MM.1S (cell line): ENCODE data around the gene NHLRC4.

Source experiments
- DNase-seq: peaks from one replicate; pipeline ENCODE4 v3.0.0-alpha.2; 2015
- H2AFZ ChIP-seq: fragments of 300-600 bp; sonication (generic); 2 replicates; pipeline ENCODE4 v1.6.0; 2016; ENCODE audit warnings: antibody characterized with exemption, low read length
- H3F3A ChIP-seq: fragments of 300-600 bp; sonication (generic); 2 replicates; pipeline ENCODE4 v1.6.1; 2016; ENCODE audit warnings: mild to moderate bottlenecking, antibody characterized with exemption, low read length, moderate library complexity, mixed read lengths; ENCODE audit not compliant: insufficient read depth
- H3K27ac ChIP-seq: fragments of 300-600 bp; sonication (generic); 2 replicates; pipeline ENCODE4 v1.5.1; 2016; ENCODE audit warnings: mild to moderate bottlenecking, low read length
- H3K27me3 ChIP-seq: fragments of 300-600 bp; sonication (generic); replicated peaks from 2 replicates; pipeline ENCODE4 v1.6.0; 2016; ENCODE audit warnings: low read length; ENCODE audit not compliant: insufficient read depth
- H3K36me3 ChIP-seq: fragments of 300-600 bp; sonication (generic); replicated peaks from 2 replicates; pipeline ENCODE4 v1.6.1; 2016; ENCODE audit warnings: mild to moderate bottlenecking, low read length, mixed read lengths; ENCODE audit not compliant: insufficient read depth
- H3K4me1 ChIP-seq: fragments of 300-600 bp; sonication (generic); 2 replicates; pipeline ENCODE4 v1.6.1; 2016; ENCODE audit warnings: low read length, mixed read lengths
- H3K4me2 ChIP-seq: fragments of 300-600 bp; sonication (generic); 2 replicates; pipeline ENCODE4 v1.6.0; 2016; ENCODE audit warnings: low read depth, low read length
- H3K4me3 ChIP-seq: fragments of 300-600 bp; sonication (generic); 2 replicates; pipeline ENCODE4 v1.5.1; 2016; ENCODE audit warnings: low read length, mixed read lengths
- H3K79me2 ChIP-seq: fragments of 300-600 bp; sonication (generic); 2 replicates; pipeline ENCODE4 v1.6.1; 2016; ENCODE audit warnings: mixed run types, low read length, mixed read lengths
- H3K9ac ChIP-seq: fragments of 300-600 bp; sonication (generic); 2 replicates; pipeline ENCODE4 v1.6.1; 2016; ENCODE audit warnings: low read length, mixed read lengths
- H3K9me2 ChIP-seq: fragments of 300-600 bp; sonication (generic); replicated peaks from 2 replicates; pipeline ENCODE4 v1.6.1; 2016; ENCODE audit warnings: mild to moderate bottlenecking, low read length, mixed read lengths; ENCODE audit not compliant: insufficient read depth
- H3K9me3 ChIP-seq: fragments of 300-600 bp; sonication (generic); replicated peaks from 2 replicates; pipeline ENCODE4 v1.6.1; 2016; ENCODE audit warnings: mild to moderate bottlenecking, low read length, mixed read lengths; ENCODE audit not compliant: insufficient read depth
- H4K20me1 ChIP-seq: fragments of 300-600 bp; sonication (generic); 2 replicates; pipeline ENCODE4 v1.6.1; 2016; ENCODE audit warnings: mild to moderate bottlenecking, low read length, moderate library complexity, mixed read lengths; ENCODE audit not compliant: insufficient read depth
- CTCF ChIP-seq: fragments of 300-600 bp; sonication (generic); IDR thresholded peaks from 2 replicates; pipeline ENCODE4 v1.5.1; 2016; ENCODE audit warnings: antibody characterized with exemption, low read length, mixed read lengths
- EZH2 ChIP-seq: fragments of 300-600 bp; sonication (generic); optimal IDR thresholded peaks from 2 replicates; pipeline ENCODE3; 2017; ENCODE audit warnings: low read depth, mild to moderate bottlenecking, antibody characterized with exemption, low read length, mixed read lengths
- EZH2phosphoT487 ChIP-seq: fragments of 300-600 bp; sonication (generic); IDR thresholded peaks from 2 replicates; pipeline ENCODE4 v1.6.1; 2018; ENCODE audit warnings: antibody characterized with exemption, low read length

The NHLRC4 gene

GRCh38 chr16:536746-537145 lies 30.1 kb upstream of the NHLRC4 start:
- TF ChIP-seq CTCF: no peak
- no peak for TF ChIP-seq EZH2phosphoT487
- no peak for TF ChIP-seq EZH2
- H4K20me1 ChIP-seq: no peaks in the 10 kb centered on the region
- no peak for DNase-seq
- no peak overlapping the region for H3K9ac ChIP-seq
- H3K4me3 ChIP-seq: no peak overlapping the region
- H3F3A ChIP-seq: no peaks in the 10 kb centered on the region
- H3K79me2 ChIP-seq: peaks cover 94% of the 10 kb centered on the region
- no peak overlapping the region for H3K4me2 ChIP-seq
- no peaks in the 10 kb centered on the region for H3K9me3 ChIP-seq
- no peaks in the 10 kb centered on the region for H3K4me1 ChIP-seq
- no peaks in the 10 kb centered on the region for H3K27me3 ChIP-seq
- H3K27ac ChIP-seq: no peak overlapping the region
- H3K36me3 ChIP-seq: no peaks in the 10 kb centered on the region
- no peak overlapping the region for H2AFZ ChIP-seq
- H3K9me2 ChIP-seq: no peaks in the 10 kb centered on the region

GRCh38 chr16:537415-538335 lies 29.1 kb upstream of the NHLRC4 start:
- Histone ChIP-seq H3K4me1 (no peaks in the 10 kb centered on the region), H3K27me3 (no peaks in the 10 kb centered on the region), H4K20me1 (no peaks in the 10 kb centered on the region), H3K79me2 (peaks cover 93% of the 10 kb centered on the region), H3K9me3 (no peaks in the 10 kb centered on the region), H3K9me2 (no peaks in the 10 kb centered on the region), H3K27ac (no peak overlapping the region), H3F3A (no peaks in the 10 kb centered on the region), H2AFZ (no peak overlapping the region), H3K9ac (no peak overlapping the region), H3K4me2 (no peak overlapping the region), H3K4me3 (no peak overlapping the region), H3K36me3 (no peaks in the 10 kb centered on the region)
- TF ChIP-seq CTCF (no peak), EZH2 (no peak), EZH2phosphoT487 (no peak)
- no peak for DNase-seq

GRCh38 chr16:539901-540530 lies 26.8 kb upstream of the NHLRC4 start:
- no peak for DNase-seq
- Histone ChIP-seq H3K36me3 (no peaks in the 10 kb centered on the region), H3K79me2 (peaks cover 86% of the 10 kb centered on the region), H4K20me1 (no peaks in the 10 kb centered on the region), H3K27me3 (no peaks in the 10 kb centered on the region), H2AFZ (no peak overlapping the region), H3K4me3 (no peak overlapping the region), H3K4me2 (no peak overlapping the region), H3F3A (no peaks in the 10 kb centered on the region), H3K9me2 (no peaks in the 10 kb centered on the region), H3K27ac (no peak overlapping the region), H3K9ac (no peak overlapping the region), H3K9me3 (no peaks in the 10 kb centered on the region), H3K4me1 (no peaks in the 10 kb centered on the region)
- TF ChIP-seq EZH2 (no peak), EZH2phosphoT487 (no peak), CTCF (no peak)
